HL-60 (cell line): ENCODE results near the gene DIAPH1.

Experiments used
- DNase-seq, 2 experiments: peaks; one replicate each; pipeline ENCODE4 v3.0.0-alpha.2; 2010 to 2020; ENCODE audit warnings: low read depth in 1 of 2, low spot score in 1 of 2
- H3K27ac ChIP-seq: fragments of 250-450 bp; sonication (Bioruptor Pico); replicated peaks from 2 replicates; pipeline ENCODE4 v1.5.1; 2020; ENCODE audit warnings: mild to moderate bottlenecking, moderate library complexity
- H3K27me3 ChIP-seq: fragments of 250-450 bp; sonication (Bioruptor Pico); 2 replicates; pipeline ENCODE4 v1.5.1; 2021; ENCODE audit warnings: mild to moderate bottlenecking, moderate library complexity; ENCODE audit not compliant: insufficient read depth, poor library complexity, severe bottlenecking
- H3K4me3 ChIP-seq: replicated peaks from 2 replicates; pipeline ENCODE4 v1.5.1; 2011; ENCODE audit warnings: mild to moderate bottlenecking, control low read depth, low read length; ENCODE audit not compliant: insufficient read depth
- CTCF ChIP-seq: IDR thresholded peaks from one replicate; pipeline ENCODE4 v1.5.1; 2011; ENCODE audit warnings: low read length, control low read depth, inconsistent platforms; ENCODE audit not compliant: insufficient read depth
- GABPA ChIP-seq: IDR thresholded peaks from 2 replicates; pipeline ENCODE4 v1.6.1; 2012; ENCODE audit warnings: low read depth
- POLR2AphosphoS5 ChIP-seq: IDR thresholded peaks from 2 replicates; pipeline ENCODE4 v1.6.1; 2012; ENCODE audit warnings: low read depth
- SPI1 ChIP-seq: IDR thresholded peaks from 2 replicates; pipeline ENCODE4 v1.6.1; 2012; ENCODE audit warnings: low read depth, mild to moderate bottlenecking, borderline replicate concordance
- TF ChIP-seq, protein P1 (sequence below): IDR thresholded peaks from 2 replicates; pipeline ENCODE4 v1.6.1; 2012; ENCODE audit warnings: low read depth; ENCODE audit not compliant: insufficient replicate concordance

Gene DIAPH1

GRCh38 chr5:141488591-141489561 lies 129.9 kb downstream of the DIAPH1 start, which contains the start of gene PCDHGC5:
TSS of gene PCDHGC5 (plus strand) at chr5:141489081. CDS start at chr5:141489241, 160 bp downstream.
- DNase-seq, result no peak
- peaks cover 59% of the 10 kb centered on the region for H3K27me3 ChIP-seq
- H3K27ac ChIP-seq, result no peak within 1 kb of the TSS
- no peak within 1 kb of the TSS for H3K4me3 ChIP-seq
- TF ChIP-seq GABPA (no peak), POLR2AphosphoS5 (no peak), SPI1 (no peak), CTCF (no peak)
- TF ChIP-seq, protein P1, sequence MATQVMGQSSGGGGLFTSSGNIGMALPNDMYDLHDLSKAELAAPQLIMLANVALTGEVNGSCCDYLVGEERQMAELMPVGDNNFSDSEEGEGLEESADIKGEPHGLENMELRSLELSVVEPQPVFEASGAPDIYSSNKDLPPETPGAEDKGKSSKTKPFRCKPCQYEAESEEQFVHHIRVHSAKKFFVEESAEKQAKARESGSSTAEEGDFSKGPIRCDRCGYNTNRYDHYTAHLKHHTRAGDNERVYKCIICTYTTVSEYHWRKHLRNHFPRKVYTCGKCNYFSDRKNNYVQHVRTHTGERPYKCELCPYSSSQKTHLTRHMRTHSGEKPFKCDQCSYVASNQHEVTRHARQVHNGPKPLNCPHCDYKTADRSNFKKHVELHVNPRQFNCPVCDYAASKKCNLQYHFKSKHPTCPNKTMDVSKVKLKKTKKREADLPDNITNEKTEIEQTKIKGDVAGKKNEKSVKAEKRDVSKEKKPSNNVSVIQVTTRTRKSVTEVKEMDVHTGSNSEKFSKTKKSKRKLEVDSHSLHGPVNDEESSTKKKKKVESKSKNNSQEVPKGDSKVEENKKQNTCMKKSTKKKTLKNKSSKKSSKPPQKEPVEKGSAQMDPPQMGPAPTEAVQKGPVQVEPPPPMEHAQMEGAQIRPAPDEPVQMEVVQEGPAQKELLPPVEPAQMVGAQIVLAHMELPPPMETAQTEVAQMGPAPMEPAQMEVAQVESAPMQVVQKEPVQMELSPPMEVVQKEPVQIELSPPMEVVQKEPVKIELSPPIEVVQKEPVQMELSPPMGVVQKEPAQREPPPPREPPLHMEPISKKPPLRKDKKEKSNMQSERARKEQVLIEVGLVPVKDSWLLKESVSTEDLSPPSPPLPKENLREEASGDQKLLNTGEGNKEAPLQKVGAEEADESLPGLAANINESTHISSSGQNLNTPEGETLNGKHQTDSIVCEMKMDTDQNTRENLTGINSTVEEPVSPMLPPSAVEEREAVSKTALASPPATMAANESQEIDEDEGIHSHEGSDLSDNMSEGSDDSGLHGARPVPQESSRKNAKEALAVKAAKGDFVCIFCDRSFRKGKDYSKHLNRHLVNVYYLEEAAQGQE, result no peak

- no peak for DNase-seq
Observed at GRCh38 chr5:141487131-141487530, 131.7 kb downstream of the DIAPH1 start.

GRCh38 chr5:141486091-141486490 lies 132.7 kb downstream of the DIAPH1 start:
- no peak overlapping the region for H3K27ac ChIP-seq
- DNase-seq, result no peak
- H3K27me3 ChIP-seq, result peaks cover 41% of the 10 kb centered on the region
- no peak overlapping the region for H3K4me3 ChIP-seq
- no peak for TF ChIP-seq POLR2AphosphoS5
- no peak for TF ChIP-seq CTCF
- TF ChIP-seq SPI1, result no peak
- TF ChIP-seq, protein P1, result no peak
- no peak for TF ChIP-seq GABPA

More at GRCh38 chr5:141487131-141487530, 131.7 kb downstream of the DIAPH1 start:
- Histone ChIP-seq H3K27me3 (peaks cover 51% of the 10 kb centered on the region), H3K4me3 (no peak overlapping the region), H3K27ac (no peak overlapping the region)
- TF ChIP-seq, protein P1, result no peak
- no peak for TF ChIP-seq GABPA
